ENCODE results near the gene DCAF6.

DCAF6 gene

GRCh38 chr1:167949785-167950184 lies 13.3 kb downstream of the DCAF6 start:
- H3K4me3 ChIP-seq (ENCODE audit: low read depth, low read length): no peak overlapping the region
- DNase-seq (ENCODE audit: low read depth): no peak

DNA sequence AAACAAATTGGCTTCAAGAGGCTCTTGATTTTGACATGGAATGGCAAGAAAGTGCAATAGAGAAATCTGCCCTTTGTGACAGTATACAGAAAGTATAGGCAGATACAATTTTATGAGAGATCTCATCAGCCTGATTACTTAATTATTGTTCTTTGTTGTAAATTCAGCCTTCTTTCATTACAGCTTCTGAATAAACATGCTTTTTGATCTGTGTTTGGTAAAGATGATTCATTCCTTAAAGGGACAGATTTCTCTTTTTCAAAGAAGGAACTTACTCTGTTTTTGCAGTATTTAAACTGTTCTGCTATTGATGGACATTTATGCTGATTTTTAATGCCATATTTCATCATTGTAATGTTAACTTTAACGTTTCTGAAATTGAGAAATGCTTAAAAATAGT lies 14.1 kb downstream of the DCAF6 start:
- no peak for DNase-seq (ENCODE audit: low read depth)

DNA sequence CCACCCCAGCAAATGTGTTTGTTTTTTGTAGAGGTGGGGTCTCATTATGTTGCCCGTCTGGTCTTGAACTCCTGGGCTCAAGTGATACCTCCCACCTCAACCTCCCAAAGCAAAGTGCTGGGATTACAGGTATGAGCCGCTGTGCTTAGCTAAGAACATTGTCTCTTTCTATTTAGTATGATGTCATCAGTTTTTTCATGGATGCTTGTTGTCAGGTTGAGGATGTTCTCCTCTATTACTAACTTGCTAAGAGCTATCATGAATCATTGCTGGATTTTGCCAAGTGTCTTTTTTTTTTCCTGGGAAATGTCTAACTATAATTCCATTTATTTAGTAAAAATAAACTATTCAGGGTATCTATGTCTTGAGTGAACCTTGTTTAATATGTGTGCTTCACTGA lies 19.4 kb downstream of the DCAF6 start:
- DNase-seq (ENCODE audit: low read depth): no peak
- no peak overlapping the region for H3K4me3 ChIP-seq (ENCODE audit: low read depth, low read length)

More for the DNA sequence above, 14.1 kb downstream of the DCAF6 start:
- no peak overlapping the region for H3K4me3 ChIP-seq (ENCODE audit: low read depth, low read length)

GRCh38 chr1:167957710-167958109 lies 21.2 kb downstream of the DCAF6 start:
- no peak for DNase-seq (ENCODE audit: low read depth)
- no peak overlapping the region for H3K4me3 ChIP-seq (ENCODE audit: low read depth, low read length)

DNA sequence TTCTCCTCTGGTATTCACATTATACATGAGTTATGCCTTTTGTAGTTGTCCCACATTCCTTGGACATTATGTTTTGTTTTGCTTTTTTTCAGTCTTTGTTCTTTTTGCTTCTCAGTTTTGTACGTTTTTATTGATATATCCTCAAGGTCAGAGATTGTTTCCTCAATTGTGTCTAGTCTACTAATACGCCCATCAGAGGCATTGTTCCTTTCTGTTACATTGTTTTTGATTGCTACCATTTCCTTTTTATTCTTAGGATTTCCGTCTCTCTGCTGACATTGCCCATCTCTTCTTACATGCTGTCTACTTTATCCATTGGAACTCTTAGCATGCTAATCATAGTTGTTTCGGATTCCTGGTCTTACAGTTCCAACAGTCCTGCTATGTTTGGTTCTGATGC lies 28.2 kb downstream of the DCAF6 start:
- no peak overlapping the region for H3K4me3 ChIP-seq (ENCODE audit: low read depth, low read length)
- no peak for DNase-seq (ENCODE audit: low read depth)

DNA sequence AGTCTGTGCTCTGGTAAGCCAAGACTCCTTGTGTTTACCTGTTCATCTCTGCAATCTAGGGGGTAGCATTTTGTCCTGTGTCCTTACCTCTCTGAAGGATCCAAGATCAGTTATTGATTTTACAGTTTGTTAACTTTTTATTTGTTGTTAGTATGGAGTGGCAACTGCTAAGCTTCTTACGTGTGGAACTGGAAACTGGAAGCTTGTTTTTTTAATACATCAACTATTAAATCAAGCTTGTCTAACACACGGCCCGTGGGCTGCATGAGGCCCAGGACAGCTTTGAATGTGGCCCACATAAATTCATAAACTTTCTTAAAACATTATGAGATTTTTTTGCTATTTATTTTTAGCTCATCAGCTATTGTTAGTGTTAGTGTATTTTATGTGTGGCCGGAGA lies 29.6 kb downstream of the DCAF6 start:
- no peak for DNase-seq (ENCODE audit: low read depth)
- H3K4me3 ChIP-seq (ENCODE audit: low read depth, low read length): no peak overlapping the region

- no peak overlapping the region for H3K4me3 ChIP-seq (ENCODE audit: low read depth, low read length)
- no peak for DNase-seq (ENCODE audit: low read depth)
Observed at GRCh38 chr1:167968569-167968968, 32.1 kb downstream of the DCAF6 start.

DNA sequence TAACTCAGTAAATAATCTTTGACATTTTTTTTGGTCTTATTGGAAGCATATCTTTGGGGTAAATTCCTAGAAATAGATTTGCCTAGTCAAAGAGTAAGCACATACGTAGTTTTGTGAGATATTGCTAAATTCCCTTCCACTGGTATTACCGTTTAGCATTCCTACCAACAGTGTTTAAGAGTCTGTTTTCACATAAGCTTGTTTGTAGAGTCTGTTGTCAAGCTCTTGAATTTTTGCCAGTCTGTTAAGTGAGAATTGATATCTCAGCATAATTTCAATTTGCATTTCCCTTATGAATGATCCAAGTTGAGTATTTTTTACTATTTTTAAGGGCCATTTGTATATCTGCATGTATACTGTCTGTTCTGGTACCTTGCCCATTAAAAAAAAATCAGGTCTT lies 37.3 kb downstream of the DCAF6 start:
- no peak for DNase-seq (ENCODE audit: low read depth)
- H3K4me3 ChIP-seq (ENCODE audit: low read depth, low read length): no peak overlapping the region

- no peak for DNase-seq (ENCODE audit: low read depth)
- no peak overlapping the region for H3K4me3 ChIP-seq (ENCODE audit: low read depth, low read length)
Observed at GRCh38 chr1:167974698-167975097, 38.2 kb downstream of the DCAF6 start.

DNA sequence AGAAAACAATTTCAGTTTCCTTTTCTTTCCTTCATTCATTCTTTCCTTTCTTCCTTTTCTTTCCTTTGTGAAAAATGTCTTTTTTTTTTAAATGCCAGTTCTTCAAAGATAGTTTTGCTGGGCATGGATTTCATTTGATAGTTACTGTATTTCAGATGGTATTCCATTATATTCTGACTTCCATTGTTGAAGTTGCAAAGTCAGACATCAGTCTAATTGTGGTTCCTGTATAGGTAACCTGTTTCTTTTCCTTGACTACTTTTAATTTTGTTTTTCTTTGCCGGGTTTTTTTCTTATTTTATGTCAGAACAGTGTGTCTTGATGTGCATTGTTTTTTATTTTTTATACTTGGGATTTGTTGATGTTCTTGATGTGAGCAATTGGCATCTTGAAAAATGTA lies 40.8 kb downstream of the DCAF6 start:
- H3K4me3 ChIP-seq (ENCODE audit: low read depth, low read length): no peak overlapping the region
- DNase-seq (ENCODE audit: low read depth): no peak

GRCh38 chr1:167981933-167982332 lies 45.5 kb downstream of the DCAF6 start:
- H3K4me3 ChIP-seq (ENCODE audit: low read depth, low read length): no peak overlapping the region
- DNase-seq (ENCODE audit: low read depth): no peak

DNA sequence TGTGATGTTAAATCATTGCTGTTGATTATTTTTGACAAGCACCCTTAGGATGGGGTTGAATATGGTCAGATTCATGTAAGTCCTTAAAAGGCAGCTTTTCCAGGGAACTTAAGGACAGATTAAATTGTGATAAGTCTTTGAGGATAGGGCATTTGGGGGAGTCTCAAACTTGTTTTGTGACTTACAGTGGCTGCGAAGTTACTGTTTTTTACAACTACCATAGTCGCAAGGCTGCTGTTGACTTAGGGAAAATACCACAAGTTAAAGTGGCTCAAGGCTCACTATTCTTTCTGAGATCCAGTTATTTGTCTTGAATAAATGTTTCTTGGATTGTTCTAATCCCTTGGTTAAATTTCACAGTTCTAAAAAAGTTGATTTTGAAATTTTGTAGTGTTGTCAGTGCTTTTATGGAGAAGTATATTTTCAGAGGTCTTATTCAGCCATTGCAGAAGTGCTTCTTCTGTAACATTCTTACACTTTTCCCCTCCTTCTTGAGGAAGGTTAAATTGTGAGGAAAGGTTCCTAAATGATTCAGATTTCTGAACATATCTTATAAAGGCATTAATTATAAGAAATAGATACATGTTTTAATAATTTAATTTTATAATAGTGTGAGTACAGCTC lies 47.4 kb downstream of the DCAF6 start:
- H3K4me3 ChIP-seq (ENCODE audit: low read depth, low read length): no peak overlapping the region
- DNase-seq (ENCODE audit: low read depth): no peak

DNA sequence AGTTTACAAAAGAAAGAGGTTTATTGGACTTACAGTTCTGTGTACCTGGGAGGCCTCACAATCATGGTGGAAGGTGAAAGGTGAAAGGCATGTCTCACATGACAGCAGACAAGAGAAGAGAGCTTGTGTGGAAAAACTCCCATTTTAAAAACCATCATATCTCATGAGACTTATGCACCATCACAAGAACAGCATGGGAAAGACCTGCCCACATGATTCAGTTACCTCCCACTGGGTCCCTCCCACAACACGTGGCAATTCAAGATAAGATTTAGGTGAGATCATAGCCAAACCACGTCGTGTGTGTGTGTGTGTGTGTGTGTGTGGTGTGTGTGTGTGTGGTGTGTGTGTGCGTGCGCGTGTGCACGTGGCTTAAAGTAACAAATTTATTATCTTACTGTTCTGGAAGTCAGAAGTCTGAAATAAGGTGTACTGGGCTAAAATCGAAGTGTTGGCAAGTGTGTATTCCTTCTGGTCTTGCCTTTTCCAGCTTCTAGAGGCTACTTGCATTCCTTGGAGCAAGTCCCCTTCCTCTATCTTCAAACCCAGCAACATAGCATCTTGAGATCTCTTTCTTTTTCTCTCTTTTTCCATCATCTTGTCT lies 48.5 kb downstream of the DCAF6 start:
- DNase-seq (ENCODE audit: low read depth): no peak
- H3K4me3 ChIP-seq (ENCODE audit: low read depth, low read length): no peak overlapping the region

DNA sequence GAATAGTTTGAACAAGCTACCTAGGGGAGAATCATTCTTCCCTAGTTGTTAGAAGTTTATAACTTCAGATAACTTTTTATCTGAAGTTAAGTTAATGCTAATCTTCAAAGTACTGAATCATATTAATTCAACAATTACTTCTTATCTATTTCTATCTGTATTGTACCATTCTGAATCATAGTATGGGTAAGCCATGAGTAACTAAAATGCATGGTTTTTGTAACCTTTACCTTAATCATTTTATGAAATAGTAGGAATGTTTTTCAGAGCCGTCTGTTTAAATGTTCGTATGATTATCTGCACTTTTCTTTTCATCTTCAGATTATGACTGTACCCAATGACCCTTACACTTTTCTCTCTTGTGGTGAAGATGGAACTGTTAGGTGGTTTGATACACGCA lies 50.7 kb downstream of the DCAF6 start:
- no peak for DNase-seq (ENCODE audit: low read depth)

GRCh38 chr1:167991546-167991945 lies 55.1 kb downstream of the DCAF6 start:
- H3K4me3 ChIP-seq (ENCODE audit: low read depth, low read length): no peak overlapping the region
- no peak for DNase-seq (ENCODE audit: low read depth)

More for the DNA sequence above, 50.7 kb downstream of the DCAF6 start:
- H3K4me3 ChIP-seq (ENCODE audit: low read depth, low read length): no peak overlapping the region

DNA sequence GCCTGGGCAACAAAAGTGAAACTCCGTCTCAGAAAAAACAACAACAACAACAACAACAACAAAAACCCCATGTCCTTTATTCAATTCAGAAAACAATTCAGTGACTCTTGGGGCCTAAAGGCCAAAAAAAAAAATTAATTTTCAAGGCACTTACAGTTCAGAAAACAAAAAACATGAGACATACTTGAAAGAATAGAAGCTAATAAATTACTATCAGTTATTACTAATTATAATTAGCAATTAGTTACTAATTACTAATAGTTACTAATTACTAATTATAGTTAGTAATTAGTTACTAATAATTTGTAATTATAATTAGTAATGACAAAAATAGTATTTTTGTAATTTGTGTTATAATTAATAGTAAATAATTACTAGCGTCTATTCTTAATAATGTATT lies 57.2 kb downstream of the DCAF6 start:
- no peak overlapping the region for H3K4me3 ChIP-seq (ENCODE audit: low read depth, low read length)
- no peak for DNase-seq (ENCODE audit: low read depth)

DNA sequence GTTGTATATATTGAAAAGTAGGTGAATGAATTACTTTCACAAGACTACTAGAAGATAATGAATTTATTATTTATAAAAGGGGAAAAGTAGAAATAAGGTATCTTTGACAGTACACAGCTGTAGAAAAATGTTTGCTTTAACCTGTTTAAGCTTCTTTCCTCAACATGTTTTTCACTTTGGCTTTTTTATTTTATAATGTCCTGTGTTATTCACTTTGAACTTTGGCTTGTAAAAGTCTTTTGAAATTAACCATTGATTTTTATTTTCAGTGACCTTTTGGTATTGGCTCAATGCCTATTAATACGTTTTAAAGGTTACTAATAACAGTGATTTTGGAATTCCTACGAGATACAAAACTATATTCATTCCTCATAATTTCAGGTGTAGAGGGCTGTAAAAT lies 58.1 kb downstream of the DCAF6 start:
- no peak for DNase-seq (ENCODE audit: low read depth)

GRCh38 chr1:167995038-167995437 lies 58.6 kb downstream of the DCAF6 start:
- no peak for DNase-seq (ENCODE audit: low read depth)
- H3K4me3 ChIP-seq (ENCODE audit: low read depth, low read length): no peak overlapping the region

More for the DNA sequence above, 58.1 kb downstream of the DCAF6 start:
- H3K4me3 ChIP-seq (ENCODE audit: low read depth, low read length): no peak overlapping the region

GRCh38 chr1:167996266-167996665 lies 59.8 kb downstream of the DCAF6 start:
- no peak overlapping the region for H3K4me3 ChIP-seq (ENCODE audit: low read depth, low read length)
- DNase-seq (ENCODE audit: low read depth): no peak

DNA sequence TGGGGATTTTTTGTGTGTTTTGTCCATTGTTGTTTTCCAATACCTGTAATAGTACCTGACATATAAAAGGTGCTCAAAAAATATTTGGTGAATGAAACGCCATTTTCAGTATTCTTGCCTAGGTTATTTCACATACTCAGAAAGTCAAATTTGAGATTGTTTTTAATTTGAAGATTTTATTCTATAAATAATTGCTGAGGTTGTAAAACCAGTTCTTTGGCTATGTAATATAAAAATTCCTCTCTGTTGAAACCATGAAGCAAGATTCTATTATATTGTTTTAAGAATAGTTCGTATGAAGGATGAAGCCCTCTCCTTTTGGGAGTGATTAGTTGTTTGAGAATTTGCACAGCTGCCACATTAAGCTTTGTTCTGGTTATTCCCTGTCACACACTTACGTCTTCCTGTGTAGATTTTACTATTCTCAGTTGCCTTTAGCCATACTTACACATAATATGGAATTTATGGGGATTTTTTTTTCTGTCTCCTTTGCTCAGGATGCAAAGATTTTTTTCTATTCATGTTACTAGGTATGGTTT lies 60.6 kb downstream of the DCAF6 start:
- peak; percentile 0 for DNase-seq (ENCODE audit: low read depth)
- H3K4me3 ChIP-seq (ENCODE audit: low read depth, low read length): no peak overlapping the region

- DNase-seq (ENCODE audit: low read depth): no peak
Observed at GRCh38 chr1:167999877-168000276, 63.4 kb downstream of the DCAF6 start.

More at GRCh38 chr1:167999877-168000276, 63.4 kb downstream of the DCAF6 start:
- no peak overlapping the region for H3K4me3 ChIP-seq (ENCODE audit: low read depth, low read length)
